ENCODE results near the gene PRKN.

GRCh38 chr6:161496941-161497340 lies 1230.6 kb downstream of the PRKN start:
- TF ChIP-seq CTCF (IDR thresholded peaks at IDR 0.05) (no peak), POLR2AphosphoS5 (IDR thresholded peaks at IDR 0.05; ENCODE audit: insufficient read depth in 1 of 2, low read depth in 1 of 2) (no peak)
